ENCODE measurements around the gene SLAMF6. TPM values are rescaled to one million over a fixed set of nuclear protein-coding genes. Genes with fewer than 3 reads are reported as not detected.
A peak's percentile ranks its signal among the peaks of the same experiment; 100 is the strongest.

SLAMF6 gene
- total RNA-seq, 6 experiments from 2014 or later: 0.26 to 1.1 (median 0.69) TPM

DNA sequence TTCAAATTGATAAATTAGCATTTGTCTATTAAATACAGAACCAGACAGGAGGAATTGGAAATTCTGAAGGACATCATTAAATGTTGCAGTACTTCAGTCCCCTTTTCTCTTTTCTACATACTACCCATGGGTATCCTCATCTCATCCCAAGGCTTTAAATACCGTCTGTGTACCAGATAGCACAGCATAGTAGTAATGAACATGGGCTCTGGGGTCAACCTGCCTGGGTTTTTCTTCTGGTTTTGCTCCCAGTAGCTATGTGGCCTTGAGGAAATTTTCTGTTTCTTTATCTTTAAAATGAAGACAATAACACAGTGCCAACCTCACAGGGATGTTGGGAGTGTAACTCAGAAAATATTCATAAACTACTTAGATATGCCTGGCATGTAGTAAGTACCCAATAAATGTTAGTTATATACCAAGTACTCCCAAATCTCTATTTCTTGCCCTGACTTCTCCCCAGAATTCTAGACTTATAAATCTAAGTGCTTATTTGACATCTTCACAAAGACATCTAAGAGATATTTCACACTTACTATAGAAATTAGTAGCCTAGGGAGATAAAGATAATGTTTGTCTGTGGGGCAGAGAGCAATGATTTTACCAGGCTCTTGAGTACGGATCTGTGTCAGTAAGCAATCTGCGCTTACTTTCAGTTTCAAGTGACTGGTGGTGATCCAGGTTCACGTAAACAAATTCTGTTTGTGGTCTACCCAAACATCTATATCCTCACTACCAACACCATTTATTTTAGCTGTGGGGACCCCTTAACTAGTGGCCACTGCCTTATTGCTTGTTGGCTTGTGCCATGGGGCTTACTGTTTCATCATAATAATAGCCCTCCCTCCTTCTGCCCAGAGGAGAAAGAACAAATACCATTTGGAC lies 85.4 kb downstream of the SLAMF6 start:
- Histone ChIP-seq H3K9me3 (no peaks in the 10 kb centered on the region), H3K36me3 (no peaks in the 10 kb centered on the region), H3K4me3 (peak overlapping the region in 2 of 3 donors; percentile 12 to 36), H3K27me3 (no peaks in the 10 kb centered on the region), H3K27ac (peak overlapping the region in 2 of 3 donors; percentile 41 to 54), H3K4me1 (peaks cover 0 to 8% (median 3%) of the 10 kb centered on the region in 4 donors)
- intact Hi-C loops (cut with DNase I): no loop called here
- no peak for TF ChIP-seq CTCF (IDR thresholded peaks at IDR 0.05)
- TF ChIP-seq POLR2A (IDR thresholded peaks at IDR 0.05): no peak
- ATAC-seq (peak; percentile 90 to 96 (median 93)), DNase-seq (no peak)
- WGBS (ENCODE audit: insufficient coverage, low coverage, low lambda C conversion rate, missing lambda C conversion rate): 15% methylated on average over 4 of the region's 4 CpGs

- H3K27me3 ChIP-seq: no peaks in the 10 kb centered on the region
- no peak for TF ChIP-seq CTCF (IDR thresholded peaks at IDR 0.05)
- no peak for TF ChIP-seq POLR2A (IDR thresholded peaks at IDR 0.05)
- DNase-seq (no peak), ATAC-seq (no peak)
- H3K9me3 ChIP-seq: no peaks in the 10 kb centered on the region
- intact Hi-C loops (cut with DNase I): no loop called here
- H3K27ac ChIP-seq: no peak overlapping the region
- peaks cover 0 to 8% (median 3%) of the 10 kb centered on the region in 4 donors for H3K4me1 ChIP-seq
- H3K4me3 ChIP-seq: no peak overlapping the region
- 58% methylated on average over 2 of the region's 2 CpGs for WGBS (ENCODE audit: insufficient coverage, low coverage, low lambda C conversion rate, missing lambda C conversion rate)
- H3K36me3 ChIP-seq: no peaks in the 10 kb centered on the region
These were observed 86.1 kb downstream of the SLAMF6 start for GRCh38 chr1:160436966-160437365.

Other genes starting within 250 kb of the SLAMF6 start
- gene PEX19, start 238.1 kb downstream of the SLAMF6 start, total RNA-seq: 10 to 100 TPM; 55.8 to 96.2 (median 84.1) TPM
- 100 to 1,000 TPM in 4 of 6 experiments, 10 to 100 TPM in 2; 75.5 to 109 (median 103) TPM for gene COPA, start 180.0 kb downstream of the SLAMF6 start, total RNA-seq
- gene NCSTN, start 179.9 kb downstream of the SLAMF6 start, total RNA-seq: 10 to 100 TPM; 31.1 to 45.7 (median 39.0) TPM
- under 1 TPM in 2 of 6 experiments, not detected in 4; 0.07 to 0.12 TPM for gene NHLH1, start 156.2 kb downstream of the SLAMF6 start, total RNA-seq
- gene VANGL2, start 122.7 kb downstream of the SLAMF6 start, total RNA-seq: under 1 TPM; 0.06 to 0.22 (median 0.12) TPM
- 10 to 100 TPM in 1 of 6 experiments, 1 to 10 TPM in 5; 2.4 to 11.1 (median 3.4) TPM for gene CD84, start 56.2 kb upstream of the SLAMF6 start, total RNA-seq
- gene SLAMF1, start 123.8 kb upstream of the SLAMF6 start, total RNA-seq: under 1 TPM; 0.20 to 0.42 (median 0.28) TPM
- 1 to 10 TPM in 5 of 6 experiments, under 1 TPM in 1; 0.68 to 5.0 (median 3.4) TPM for gene CD48, start 188.6 kb upstream of the SLAMF6 start, total RNA-seq
- gene SLAMF7, start 216.0 kb upstream of the SLAMF6 start, total RNA-seq: 1 to 10 TPM in 3 of 6 experiments, under 1 TPM in 3; 0.74 to 5.2 (median 0.99) TPM

All from right lobe of liver (tissue), 6 donors.